ENCODE data around the gene DQX1.

DNA sequence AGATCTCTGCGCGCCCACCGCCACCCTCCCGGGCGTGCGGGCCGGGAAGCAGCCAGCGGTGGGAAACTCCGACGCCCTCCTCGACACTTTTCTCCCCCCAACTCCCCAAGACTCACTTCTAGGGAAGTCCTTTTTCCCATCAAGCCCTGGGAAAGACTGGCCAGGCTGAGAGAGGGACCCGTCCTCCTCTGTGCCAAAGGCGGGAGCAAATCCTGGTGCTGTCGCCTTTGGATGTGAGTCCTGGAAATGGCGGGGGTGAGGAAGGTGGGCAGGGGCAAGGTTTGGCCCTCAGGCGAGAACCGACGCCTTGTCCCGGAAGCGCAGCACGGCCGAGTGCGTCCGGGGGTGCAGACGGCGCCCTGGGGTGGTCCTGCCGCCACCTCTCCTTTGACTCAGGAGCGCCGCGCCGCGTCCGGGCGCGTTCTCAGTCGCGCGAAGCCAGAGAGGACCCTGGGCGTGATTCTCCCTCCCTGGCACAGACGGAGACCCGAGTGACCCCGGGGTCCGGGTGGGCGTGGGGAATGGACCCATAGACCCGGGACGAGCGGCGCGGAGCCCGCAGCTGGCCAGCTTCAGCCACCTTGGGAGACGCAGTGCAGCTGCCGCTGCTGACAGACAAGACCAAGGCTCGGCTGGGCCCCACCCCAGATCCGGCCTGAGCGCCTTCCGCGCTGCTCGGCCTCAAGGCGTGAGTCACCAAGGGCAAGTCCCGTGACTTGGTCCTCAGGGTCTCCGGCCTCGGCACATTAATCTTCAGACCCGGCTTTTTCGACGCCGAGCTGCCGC lies 23.1 kb downstream of the DQX1 start:
- TF ChIP-seq, protein P1, sequence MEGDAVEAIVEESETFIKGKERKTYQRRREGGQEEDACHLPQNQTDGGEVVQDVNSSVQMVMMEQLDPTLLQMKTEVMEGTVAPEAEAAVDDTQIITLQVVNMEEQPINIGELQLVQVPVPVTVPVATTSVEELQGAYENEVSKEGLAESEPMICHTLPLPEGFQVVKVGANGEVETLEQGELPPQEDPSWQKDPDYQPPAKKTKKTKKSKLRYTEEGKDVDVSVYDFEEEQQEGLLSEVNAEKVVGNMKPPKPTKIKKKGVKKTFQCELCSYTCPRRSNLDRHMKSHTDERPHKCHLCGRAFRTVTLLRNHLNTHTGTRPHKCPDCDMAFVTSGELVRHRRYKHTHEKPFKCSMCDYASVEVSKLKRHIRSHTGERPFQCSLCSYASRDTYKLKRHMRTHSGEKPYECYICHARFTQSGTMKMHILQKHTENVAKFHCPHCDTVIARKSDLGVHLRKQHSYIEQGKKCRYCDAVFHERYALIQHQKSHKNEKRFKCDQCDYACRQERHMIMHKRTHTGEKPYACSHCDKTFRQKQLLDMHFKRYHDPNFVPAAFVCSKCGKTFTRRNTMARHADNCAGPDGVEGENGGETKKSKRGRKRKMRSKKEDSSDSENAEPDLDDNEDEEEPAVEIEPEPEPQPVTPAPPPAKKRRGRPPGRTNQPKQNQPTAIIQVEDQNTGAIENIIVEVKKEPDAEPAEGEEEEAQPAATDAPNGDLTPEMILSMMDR (IDR thresholded peaks at IDR 0.05), result no peak
- TF ChIP-seq POLR2A (IDR thresholded peaks at IDR 0.05), result no peak
